ENCODE measurements around the gene SDF4.
"Not testable (repeated sequence)": the region's sequence is repeated elsewhere in the genome, so short reads cannot be mapped to it uniquely, and the experiment has no call there.

Gene SDF4

GRCh38 chr1:1196431-1197187, 35.2 kb downstream of the SDF4 start:
- DNase-seq = no peak

GRCh38 chr1:1195726-1196125, 36.1 kb downstream of the SDF4 start:
- DNase-seq = not testable (repeated sequence)

GRCh38 chr1:1194723-1195122, 37.1 kb downstream of the SDF4 start:
- no peak for DNase-seq

GRCh38 chr1:1191734-1192133, 40.1 kb downstream of the SDF4 start:
- DNase-seq = no peak

GRCh38 chr1:1189111-1189510, 42.7 kb downstream of the SDF4 start:
- DNase-seq = no peak

GRCh38 chr1:1187938-1188337, 43.9 kb downstream of the SDF4 start:
- DNase-seq = no peak

- DNase-seq = no peak
Measured at GRCh38 chr1:1185101-1185765, 46.6 kb downstream of the SDF4 start.

- no peak for DNase-seq
Measured at GRCh38 chr1:1183833-1184775, 47.7 kb downstream of the SDF4 start.

- DNase-seq = no peak
Measured at GRCh38 chr1:1183221-1183747, 48.5 kb downstream of the SDF4 start.

GRCh38 chr1:1182491-1183220, 49.1 kb downstream of the SDF4 start:
- DNase-seq = no peak

- no peak for DNase-seq
Measured at GRCh38 chr1:1181938-1182410, 49.8 kb downstream of the SDF4 start.

GRCh38 chr1:1181129-1181937, 50.5 kb downstream of the SDF4 start:
- no peak for DNase-seq

- DNase-seq = no peak
Measured at GRCh38 chr1:1179983-1180861, 51.6 kb downstream of the SDF4 start.

- DNase-seq = no peak
Measured at GRCh38 chr1:1179346-1179982, 52.3 kb downstream of the SDF4 start.

GRCh38 chr1:1178794-1179331, 52.9 kb downstream of the SDF4 start:
- no peak for DNase-seq

- no peak for DNase-seq
Measured at GRCh38 chr1:1177452-1178206, 54.2 kb downstream of the SDF4 start.

- DNase-seq = no peak
Measured at GRCh38 chr1:1176931-1177330, 54.9 kb downstream of the SDF4 start.

- not testable (repeated sequence) for DNase-seq
Measured at GRCh38 chr1:1176063-1176761, 55.6 kb downstream of the SDF4 start.
